HEK293 (cell line): ENCODE data around the gene SLC17A9.

Source experiments
- HOXA7 ChIP-seq: sonication (generic); formaldehyde crosslinking; IDR thresholded peaks from 2 replicates; pipeline ENCODE4 v1.8.1; 2022; ENCODE audit warnings: missing genetic modification reagents, borderline replicate concordance
- KLF16 ChIP-seq: fragments of 450-650 bp; formaldehyde crosslinking; IDR thresholded peaks from 2 replicates; pipeline ENCODE4 v1.5.1; 2017; ENCODE audit warnings: missing biosample characterization, missing genetic modification characterization
- MYNN ChIP-seq: fragments of 450-650 bp; formaldehyde crosslinking; IDR thresholded peaks from 2 replicates; pipeline ENCODE4 v1.5.1; 2016; ENCODE audit warnings: missing biosample characterization, missing genetic modification characterization, borderline replicate concordance
- ZNF133 ChIP-seq: fragments of 450-650 bp; formaldehyde crosslinking; IDR thresholded peaks from 2 replicates; pipeline ENCODE4 v1.5.1; 2016; ENCODE audit warnings: missing biosample characterization, missing genetic modification characterization
- ZNF16 ChIP-seq: fragments of 450-650 bp; formaldehyde crosslinking; IDR thresholded peaks from 2 replicates; pipeline ENCODE4 v1.5.1; 2016; ENCODE audit warnings: low read depth, missing biosample characterization, missing genetic modification characterization
- ZNF274 ChIP-seq, 2 experiments: fragments of 200-500 bp in 1 of 2; fragments of 450-650 bp in 1 of 2; sonication (Bioruptor generic) in 1 of 2; formaldehyde crosslinking in 1 of 2; IDR thresholded peaks; 2 replicates each; pipeline versions ENCODE4 v1.5.1 to v1.6.1; 2014 to 2016; ENCODE audit warnings: borderline replicate concordance in 1 of 2, inconsistent platforms in 1 of 2, low read length in 1 of 2, missing biosample characterization in 1 of 2, missing genetic modification characterization in 1 of 2
- ZNF311 ChIP-seq: fragments of 450-650 bp; formaldehyde crosslinking; IDR thresholded peaks from 2 replicates; pipeline ENCODE4 v1.5.1; 2017; ENCODE audit warnings: missing biosample characterization, missing genetic modification characterization, borderline replicate concordance
- ZNF416 ChIP-seq: fragments of 450-650 bp; formaldehyde crosslinking; IDR thresholded peaks from 2 replicates; pipeline ENCODE4 v1.5.1; 2016; ENCODE audit warnings: missing biosample characterization, missing genetic modification characterization
- ZNF768 ChIP-seq: fragments of 450-650 bp; formaldehyde crosslinking; IDR thresholded peaks from 2 replicates; pipeline ENCODE4 v1.5.1; 2018; ENCODE audit warnings: missing biosample characterization, mild to moderate bottlenecking, missing genetic modification characterization
- TF ChIP-seq, protein P1 (sequence below): fragments of 450-650 bp; formaldehyde crosslinking; IDR thresholded peaks from 2 replicates; pipeline ENCODE4 v1.5.1; 2016; ENCODE audit warnings: missing biosample characterization, missing genetic modification characterization
- TF ChIP-seq, protein P2 (sequence below): fragments of 450-650 bp; formaldehyde crosslinking; optimal IDR thresholded peaks from 2 replicates; pipeline ENCODE3; 2016; ENCODE audit warnings: missing biosample characterization, mild to moderate bottlenecking, missing genetic modification characterization
- TF ChIP-seq, protein P3 (sequence below): fragments of 450-650 bp; formaldehyde crosslinking; IDR thresholded peaks from 2 replicates; pipeline ENCODE4 v1.5.1; 2017; ENCODE audit warnings: missing biosample characterization, missing genetic modification characterization

DNA sequence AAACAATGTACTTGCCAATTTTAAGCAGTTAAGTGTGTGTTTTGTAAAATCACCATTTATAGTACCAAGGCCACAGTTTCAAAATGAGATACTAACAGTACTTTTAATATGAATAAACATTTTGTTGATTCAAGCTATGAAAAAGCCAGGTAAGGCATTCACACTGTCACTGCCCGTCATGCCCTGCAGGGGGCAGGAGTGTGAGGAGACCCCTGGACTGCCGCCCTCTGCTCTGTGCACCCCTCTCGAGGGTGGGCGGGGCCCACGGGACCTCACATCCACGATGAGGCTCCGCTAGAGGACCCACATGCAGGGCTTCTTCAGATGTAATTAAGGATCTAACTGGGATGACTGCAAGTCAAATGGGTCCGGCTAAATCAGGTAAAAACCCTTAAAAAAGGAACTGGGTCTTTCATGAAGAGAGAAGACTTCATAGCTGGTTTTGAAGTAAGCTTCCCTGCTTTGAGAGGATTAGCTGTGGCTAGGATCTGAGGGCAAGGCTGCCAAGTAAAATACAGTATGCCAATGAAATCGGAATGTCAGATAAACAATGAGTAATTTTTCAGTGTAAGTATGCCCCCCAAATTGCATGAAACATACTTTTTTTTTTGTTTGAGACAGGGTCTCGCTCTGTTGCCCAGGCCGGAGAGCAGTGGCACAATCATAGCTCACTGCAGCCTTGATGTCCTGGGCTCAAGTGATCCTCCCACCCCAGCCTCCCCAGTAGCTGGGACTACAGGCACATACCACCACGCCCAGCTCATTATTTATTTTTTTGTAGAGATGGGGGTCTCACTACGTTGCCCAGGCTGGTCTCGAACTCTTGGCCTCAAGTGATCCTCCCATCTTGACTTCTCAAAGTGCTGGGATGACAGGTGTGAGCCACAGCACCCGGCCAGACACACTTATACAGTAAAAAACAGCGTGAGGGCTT is 44.9 kb upstream of the SLC17A9 start:
- no peak for TF ChIP-seq ZNF274 (IDR thresholded peaks at IDR 0.05; ENCODE audit: low read length)
- TF ChIP-seq ZNF274 (tag by site-specific recombination; IDR thresholded peaks at IDR 0.05; ENCODE audit: borderline replicate concordance): no peak
- TF ChIP-seq ZNF416 (tag by site-specific recombination): no peak
- no peak for TF ChIP-seq MYNN
- TF ChIP-seq, protein P1, sequence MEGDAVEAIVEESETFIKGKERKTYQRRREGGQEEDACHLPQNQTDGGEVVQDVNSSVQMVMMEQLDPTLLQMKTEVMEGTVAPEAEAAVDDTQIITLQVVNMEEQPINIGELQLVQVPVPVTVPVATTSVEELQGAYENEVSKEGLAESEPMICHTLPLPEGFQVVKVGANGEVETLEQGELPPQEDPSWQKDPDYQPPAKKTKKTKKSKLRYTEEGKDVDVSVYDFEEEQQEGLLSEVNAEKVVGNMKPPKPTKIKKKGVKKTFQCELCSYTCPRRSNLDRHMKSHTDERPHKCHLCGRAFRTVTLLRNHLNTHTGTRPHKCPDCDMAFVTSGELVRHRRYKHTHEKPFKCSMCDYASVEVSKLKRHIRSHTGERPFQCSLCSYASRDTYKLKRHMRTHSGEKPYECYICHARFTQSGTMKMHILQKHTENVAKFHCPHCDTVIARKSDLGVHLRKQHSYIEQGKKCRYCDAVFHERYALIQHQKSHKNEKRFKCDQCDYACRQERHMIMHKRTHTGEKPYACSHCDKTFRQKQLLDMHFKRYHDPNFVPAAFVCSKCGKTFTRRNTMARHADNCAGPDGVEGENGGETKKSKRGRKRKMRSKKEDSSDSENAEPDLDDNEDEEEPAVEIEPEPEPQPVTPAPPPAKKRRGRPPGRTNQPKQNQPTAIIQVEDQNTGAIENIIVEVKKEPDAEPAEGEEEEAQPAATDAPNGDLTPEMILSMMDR (tag by site-specific recombination): peak; percentile 41; the same call in 1 of the 2 replicates
- TF ChIP-seq KLF16: no peak
- TF ChIP-seq, protein P2, sequence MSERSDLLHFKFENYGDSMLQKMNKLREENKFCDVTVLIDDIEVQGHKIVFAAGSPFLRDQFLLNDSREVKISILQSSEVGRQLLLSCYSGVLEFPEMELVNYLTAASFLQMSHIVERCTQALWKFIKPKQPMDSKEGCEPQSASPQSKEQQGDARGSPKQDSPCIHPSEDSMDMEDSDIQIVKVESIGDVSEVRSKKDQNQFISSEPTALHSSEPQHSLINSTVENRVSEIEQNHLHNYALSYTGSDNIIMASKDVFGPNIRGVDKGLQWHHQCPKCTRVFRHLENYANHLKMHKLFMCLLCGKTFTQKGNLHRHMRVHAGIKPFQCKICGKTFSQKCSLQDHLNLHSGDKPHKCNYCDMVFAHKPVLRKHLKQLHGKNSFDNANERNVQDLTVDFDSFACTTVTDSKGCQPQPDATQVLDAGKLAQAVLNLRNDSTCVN (tag by site-specific recombination): no peak
- no peak for TF ChIP-seq ZNF311 (tag by site-specific recombination)
- TF ChIP-seq ZNF768 (tag by site-specific recombination): no peak
- TF ChIP-seq HOXA7: no peak
- TF ChIP-seq ZNF16 (tag by site-specific recombination): no peak
- no peak for TF ChIP-seq ZNF133 (tag by site-specific recombination)
- TF ChIP-seq, protein P3, sequence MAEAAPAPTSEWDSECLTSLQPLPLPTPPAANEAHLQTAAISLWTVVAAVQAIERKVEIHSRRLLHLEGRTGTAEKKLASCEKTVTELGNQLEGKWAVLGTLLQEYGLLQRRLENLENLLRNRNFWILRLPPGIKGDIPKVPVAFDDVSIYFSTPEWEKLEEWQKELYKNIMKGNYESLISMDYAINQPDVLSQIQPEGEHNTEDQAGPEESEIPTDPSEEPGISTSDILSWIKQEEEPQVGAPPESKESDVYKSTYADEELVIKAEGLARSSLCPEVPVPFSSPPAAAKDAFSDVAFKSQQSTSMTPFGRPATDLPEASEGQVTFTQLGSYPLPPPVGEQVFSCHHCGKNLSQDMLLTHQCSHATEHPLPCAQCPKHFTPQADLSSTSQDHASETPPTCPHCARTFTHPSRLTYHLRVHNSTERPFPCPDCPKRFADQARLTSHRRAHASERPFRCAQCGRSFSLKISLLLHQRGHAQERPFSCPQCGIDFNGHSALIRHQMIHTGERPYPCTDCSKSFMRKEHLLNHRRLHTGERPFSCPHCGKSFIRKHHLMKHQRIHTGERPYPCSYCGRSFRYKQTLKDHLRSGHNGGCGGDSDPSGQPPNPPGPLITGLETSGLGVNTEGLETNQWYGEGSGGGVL (tag by site-specific recombination): no peak
